22Rv1 (cell line): ENCODE measurements around the gene DRC1.

Experiments
- CTCF ChIP-seq: fragments of 450-650 bp; IDR thresholded peaks from 2 replicates; pipeline ENCODE4 v1.5.1; 2017; ENCODE audit warnings: mild to moderate bottlenecking
- ZFX ChIP-seq: fragments of 450-650 bp; IDR thresholded peaks from 2 replicates; pipeline ENCODE4 v1.6.1; 2017; ENCODE audit warnings: antibody characterized with exemption, borderline replicate concordance

- TF ChIP-seq CTCF, result no peak
- no peak for TF ChIP-seq ZFX
Measured at GRCh38 chr2:26442301-26442700, 40.6 kb downstream of the DRC1 start.
